LNCaP clone FGC (cell line): ENCODE results near the gene ATXN10.

Experiments used
- DNase-seq: peaks from one replicate; pipeline ENCODE4 v3.0.0-alpha.2; 2011; ENCODE audit warnings: low read depth
- H3K4me3 ChIP-seq: 2 replicates; pipeline ENCODE4 v1.5.1; 2011; ENCODE audit warnings: mild to moderate bottlenecking, low read depth, low read length, control low read depth
- CTCF ChIP-seq: IDR thresholded peaks from 2 replicates; pipeline ENCODE4 v1.5.1; 2012; ENCODE audit warnings: mild to moderate bottlenecking; ENCODE audit not compliant: control insufficient read depth, insufficient read depth; ENCODE audit errors: extremely low read depth

The ATXN10 gene

GRCh38 chr22:45865561-45866125 is 194.0 kb downstream of the ATXN10 start:
- no peak for DNase-seq
- no peak overlapping the region for H3K4me3 ChIP-seq
- TF ChIP-seq CTCF: no peak

- H3K4me3 ChIP-seq: no peak overlapping the region
- TF ChIP-seq CTCF: no peak
- no peak for DNase-seq
Measured at GRCh38 chr22:45866126-45866645, 194.6 kb downstream of the ATXN10 start.

- no peak for DNase-seq
- no peak for TF ChIP-seq CTCF
- H3K4me3 ChIP-seq: no peak overlapping the region
Measured at GRCh38 chr22:45866646-45867117, 195.0 kb downstream of the ATXN10 start.

GRCh38 chr22:45867118-45867905 is 195.7 kb downstream of the ATXN10 start:
- no peak for DNase-seq
- TF ChIP-seq CTCF: no peak
- no peak overlapping the region for H3K4me3 ChIP-seq

GRCh38 chr22:45867906-45868555 is 196.4 kb downstream of the ATXN10 start:
- TF ChIP-seq CTCF: no peak
- DNase-seq: no peak
- H3K4me3 ChIP-seq: no peak overlapping the region

- no peak for DNase-seq
- TF ChIP-seq CTCF: no peak
Measured at GRCh38 chr22:45868571-45869339, 197.1 kb downstream of the ATXN10 start.

More at GRCh38 chr22:45868571-45869339, 197.1 kb downstream of the ATXN10 start:
- no peak overlapping the region for H3K4me3 ChIP-seq
